Left ventricle myocardium inferior (tissue), 1 donor: Measurements from ENCODE around the gene PTPRN2. TPM values are rescaled to one million over a fixed set of nuclear protein-coding genes. Genes with fewer than 3 reads are reported as not detected.

Source experiments
- DNase-seq: peaks from one replicate; pipeline ENCODE4 v3.0.0-alpha.2; 2020
- H3K27ac ChIP-seq: fragments of 200-600 bp; replicated peaks from 2 replicates; pipeline ENCODE4 v1.8.0; 2021
- H3K27me3 ChIP-seq: fragments of 200-600 bp; 2 replicates; pipeline ENCODE4 v1.8.0; 2021; ENCODE audit warnings: low read depth
- H3K36me3 ChIP-seq: fragments of 200-600 bp; 2 replicates; pipeline ENCODE4 v1.8.0; 2021
- H3K4me1 ChIP-seq: fragments of 200-600 bp; 2 replicates; pipeline ENCODE4 v1.8.0; 2021
- H3K4me3 ChIP-seq: fragments of 200-600 bp; 2 replicates; pipeline ENCODE4 v1.8.0; 2021; ENCODE audit warnings: mild to moderate bottlenecking, moderate library complexity
- H3K9me3 ChIP-seq: fragments of 200-600 bp; replicated peaks from 2 replicates; pipeline ENCODE4 v1.8.0; 2021
- CTCF ChIP-seq: fragments of 200-600 bp; IDR thresholded peaks from 2 replicates; pipeline ENCODE4 v1.8.0; 2021; ENCODE audit warnings: antibody characterized with exemption, mild to moderate bottlenecking, borderline replicate concordance
- intact Hi-C: fragments of 100-400 bp; cut with micrococcal nuclease; formaldehyde crosslinking; loops from one replicate; pipeline ENCODE4 v1.11.0; 2022
- total RNA-seq: library from RNA; stranded (reverse); fragmentation: NEBNext Ultra II Directional; extraction: Animal tissue kit (Norgen Biotek cat#: 25700); gene quantifications from one replicate; pipeline ENCODE4 v1.2.1, GENCODE V29; 2021
- donor health status: DM: no; HTN: yes; CAD: no; lungs with severe emphysema.

PTPRN2 gene
- total RNA-seq, 1 donor from 2014 or later, result 1.3 TPM

GRCh38 chr7:157870644-157871290 lies 716.9 kb downstream of the PTPRN2 start:
- Histone ChIP-seq H3K36me3 (no peaks in the 10 kb centered on the region), H3K27ac (no peak overlapping the region), H3K9me3 (peaks cover 8% of the 10 kb centered on the region), H3K4me1 (peaks cover 9% of the 10 kb centered on the region), H3K27me3 (peaks cover 31% of the 10 kb centered on the region), H3K4me3 (no peak overlapping the region)
- TF ChIP-seq CTCF, result no peak
- intact Hi-C loops, result no loop called here
- no peak for DNase-seq

- no peak for TF ChIP-seq CTCF
- intact Hi-C loops, result no loop called here
Measured at GRCh38 chr7:157869793-157870192, 717.8 kb downstream of the PTPRN2 start.

GRCh38 chr7:157867685-157868305 lies 719.8 kb downstream of the PTPRN2 start:
- peaks cover 8% of the 10 kb centered on the region for H3K9me3 ChIP-seq
- H3K4me1 ChIP-seq, result no peaks in the 10 kb centered on the region
- DNase-seq, result no peak
- H3K36me3 ChIP-seq, result no peaks in the 10 kb centered on the region
- no peak overlapping the region for H3K27ac ChIP-seq
- intact Hi-C loops, result no loop called here
- peaks cover 27% of the 10 kb centered on the region for H3K27me3 ChIP-seq
- TF ChIP-seq CTCF, result no peak
- no peak overlapping the region for H3K4me3 ChIP-seq

More at GRCh38 chr7:157869793-157870192, 717.8 kb downstream of the PTPRN2 start:
- Histone ChIP-seq H3K27ac (no peak overlapping the region), H3K4me3 (no peak overlapping the region), H3K36me3 (no peaks in the 10 kb centered on the region), H3K4me1 (no peaks in the 10 kb centered on the region), H3K9me3 (peaks cover 8% of the 10 kb centered on the region), H3K27me3 (peaks cover 26% of the 10 kb centered on the region)
- DNase-seq, result no peak

GRCh38 chr7:157866336-157866924 lies 721.2 kb downstream of the PTPRN2 start:
- no peak for DNase-seq
- peaks cover 28% of the 10 kb centered on the region for H3K27me3 ChIP-seq
- H3K4me1 ChIP-seq, result no peaks in the 10 kb centered on the region
- TF ChIP-seq CTCF, result no peak
- peaks cover 8% of the 10 kb centered on the region for H3K9me3 ChIP-seq
- no peak overlapping the region for H3K4me3 ChIP-seq
- intact Hi-C loops, result no loop called here
- no peak overlapping the region for H3K27ac ChIP-seq
- no peaks in the 10 kb centered on the region for H3K36me3 ChIP-seq

GRCh38 chr7:157865351-157866165 lies 722.1 kb downstream of the PTPRN2 start:
- intact Hi-C loops, result no loop called here
- Histone ChIP-seq H3K36me3 (no peaks in the 10 kb centered on the region), H3K27ac (no peak overlapping the region), H3K9me3 (peaks cover 8% of the 10 kb centered on the region), H3K4me3 (no peak overlapping the region), H3K4me1 (no peaks in the 10 kb centered on the region), H3K27me3 (peaks cover 37% of the 10 kb centered on the region)
- TF ChIP-seq CTCF, result no peak
- no peak for DNase-seq
